Upper lobe of right lung (tissue), 1 donor: ENCODE results near the gene NEK10. TPM values are rescaled to one million over a fixed set of nuclear protein-coding genes. Genes with fewer than 3 reads are reported as not detected.
"Not testable (repeated sequence)": the region's sequence is repeated elsewhere in the genome, so short reads cannot be mapped to it uniquely, and the experiment has no call there.

Experiments
- ATAC-seq: fragments of 200-7000 bp; cut with Tn5 transposase; one replicate; pipeline ENCODE4 v1.9.1; 2020; ENCODE audit warnings: mild to moderate bottlenecking, moderate library complexity
- DNase-seq: peaks from one replicate; pipeline ENCODE4 v3.0.0-alpha.2; 2020
- H3K27ac ChIP-seq: fragments of 200-600 bp; one replicate; pipeline ENCODE4 v1.8.0; 2022
- H3K27me3 ChIP-seq: fragments of 200-600 bp; one replicate; pipeline ENCODE4 v1.8.0; 2022; ENCODE audit warnings: mild to moderate bottlenecking
- H3K36me3 ChIP-seq: fragments of 200-600 bp; one replicate; pipeline ENCODE4 v1.8.0; 2022
- H3K4me1 ChIP-seq: fragments of 200-600 bp; one replicate; pipeline ENCODE4 v1.8.0; 2022
- H3K4me3 ChIP-seq: fragments of 200-600 bp; one replicate; pipeline ENCODE4 v1.8.0; 2022; ENCODE audit warnings: mild to moderate bottlenecking
- H3K9me3 ChIP-seq: fragments of 200-600 bp; one replicate; pipeline ENCODE4 v1.8.0; 2022
- intact Hi-C: fragments of 100-400 bp; cut with DNase I; formaldehyde crosslinking; loops from one replicate; pipeline ENCODE4 v1.11.0; 2022
- long read RNA-seq: library from polyadenylated mRNA; unstranded; transcript quantifications from one replicate; pipeline ENCODE4 v2.0.0, GENCODE V29; 2021
- total RNA-seq: library from RNA; stranded (reverse); fragmentation: NEBNext Ultra II Directional; extraction: Animal tissue kit (Norgen Biotek cat#: 25700); gene quantifications from one replicate; pipeline ENCODE4 v1.2.1, GENCODE V29; 2021
- TF ChIP-seq, protein P1 (sequence below): fragments of 200-600 bp; IDR thresholded peaks from one replicate; pipeline ENCODE4 v1.8.0; 2022; ENCODE audit warnings: antibody characterized with exemption
- donor health status: DM: no; HTN: yes; CAD: no; lungs with severe emphysema.

Gene NEK10
- total RNA-seq = 0.49 TPM
- long read RNA-seq = 0 reads

DNA sequence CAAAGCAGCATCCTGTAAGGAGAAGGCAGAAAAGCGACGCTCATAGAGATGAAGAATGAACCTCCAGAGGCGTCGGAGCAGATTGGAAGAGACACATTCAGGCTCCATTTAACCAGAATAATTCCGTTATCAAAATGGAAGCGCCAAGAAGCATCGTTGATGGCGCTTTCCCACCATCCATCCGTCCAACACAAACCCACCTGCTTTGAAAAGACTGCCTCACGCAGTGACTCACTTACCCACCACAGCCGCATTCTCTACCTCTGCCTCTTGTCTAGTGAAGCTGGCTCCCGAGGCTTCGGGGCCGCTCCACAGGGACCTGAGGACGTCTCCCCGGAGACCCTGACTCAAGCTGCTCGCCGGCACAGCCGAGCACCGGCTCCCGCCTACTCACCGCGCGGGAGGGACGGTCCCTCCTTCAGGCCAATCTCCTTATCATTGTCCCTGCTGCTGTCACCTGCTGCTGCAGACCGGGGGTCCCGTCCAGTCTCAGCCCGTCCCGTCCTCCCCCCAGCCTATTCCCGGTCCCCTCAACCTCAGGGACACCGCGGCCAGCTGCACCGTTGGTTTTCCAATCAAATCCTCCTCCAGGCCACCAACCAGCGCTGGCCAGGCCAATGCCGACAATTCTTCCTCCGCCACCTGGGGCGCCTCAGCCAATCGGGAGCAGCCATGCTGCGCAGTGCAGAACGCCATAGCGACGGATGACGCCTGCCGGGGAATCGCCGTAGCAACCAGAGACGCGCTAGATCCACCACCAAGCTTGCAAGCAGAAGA lies at the start of gene NEK10:
Gene NEK10 (minus strand): TSS at position 553 of the 777 bp plus-strand sequence. CDS start 16,501 bp downstream, outside the sequence.
- intact Hi-C loops = no loop called here
- Histone ChIP-seq H3K27me3 (no peaks in the 10 kb centered on the region), H3K9me3 (no peaks in the 10 kb centered on the region), H3K27ac (no peak within 1 kb of the TSS), H3K4me3 (peak within 1 kb of the TSS; percentile 68), H3K36me3 (no peaks in the 10 kb centered on the region), H3K4me1 (peaks cover 3% of the 10 kb centered on the region)
- TF ChIP-seq, protein P1, sequence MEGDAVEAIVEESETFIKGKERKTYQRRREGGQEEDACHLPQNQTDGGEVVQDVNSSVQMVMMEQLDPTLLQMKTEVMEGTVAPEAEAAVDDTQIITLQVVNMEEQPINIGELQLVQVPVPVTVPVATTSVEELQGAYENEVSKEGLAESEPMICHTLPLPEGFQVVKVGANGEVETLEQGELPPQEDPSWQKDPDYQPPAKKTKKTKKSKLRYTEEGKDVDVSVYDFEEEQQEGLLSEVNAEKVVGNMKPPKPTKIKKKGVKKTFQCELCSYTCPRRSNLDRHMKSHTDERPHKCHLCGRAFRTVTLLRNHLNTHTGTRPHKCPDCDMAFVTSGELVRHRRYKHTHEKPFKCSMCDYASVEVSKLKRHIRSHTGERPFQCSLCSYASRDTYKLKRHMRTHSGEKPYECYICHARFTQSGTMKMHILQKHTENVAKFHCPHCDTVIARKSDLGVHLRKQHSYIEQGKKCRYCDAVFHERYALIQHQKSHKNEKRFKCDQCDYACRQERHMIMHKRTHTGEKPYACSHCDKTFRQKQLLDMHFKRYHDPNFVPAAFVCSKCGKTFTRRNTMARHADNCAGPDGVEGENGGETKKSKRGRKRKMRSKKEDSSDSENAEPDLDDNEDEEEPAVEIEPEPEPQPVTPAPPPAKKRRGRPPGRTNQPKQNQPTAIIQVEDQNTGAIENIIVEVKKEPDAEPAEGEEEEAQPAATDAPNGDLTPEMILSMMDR = no peak
- ATAC-seq (peak; percentile 100), DNase-seq (peak; percentile 95)

DNA sequence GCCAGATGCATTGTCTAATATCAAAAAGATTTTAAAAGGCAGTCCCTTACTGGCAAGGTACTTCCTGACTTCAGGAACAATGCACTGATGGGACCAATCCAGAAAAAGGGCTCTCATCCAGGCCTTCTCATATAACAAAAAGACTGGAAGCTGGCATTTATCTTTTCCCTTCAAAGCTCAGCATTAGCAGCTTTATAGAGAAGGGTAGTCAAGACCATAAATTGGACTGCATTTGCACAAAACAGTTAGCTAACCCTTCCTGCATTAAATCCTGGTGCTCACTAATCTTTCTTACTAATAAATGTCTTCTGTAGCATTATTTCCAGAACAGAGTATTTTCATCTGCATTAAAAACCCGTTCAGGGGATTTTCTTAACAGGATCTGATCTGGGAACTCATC lies 46.0 kb upstream of the NEK10 start:
- TF ChIP-seq, protein P1 = no peak
- no peak for ATAC-seq
- H3K36me3 ChIP-seq = peaks cover 36% of the 10 kb centered on the region

GRCh38 chr3:27392950-27393679 lies 23.9 kb upstream of the NEK10 start:
- no peak for ATAC-seq
- Histone ChIP-seq H3K4me3 (no peak overlapping the region), H3K36me3 (peaks cover 8% of the 10 kb centered on the region), H3K27ac (no peak overlapping the region), H3K9me3 (no peaks in the 10 kb centered on the region), H3K4me1 (no peaks in the 10 kb centered on the region), H3K27me3 (no peaks in the 10 kb centered on the region)
- no peak for DNase-seq
- intact Hi-C loops = no loop called here
- TF ChIP-seq, protein P1 = no peak

More for the DNA sequence above, 46.0 kb upstream of the NEK10 start:
- intact Hi-C loops = no loop called here
- Histone ChIP-seq H3K4me3 (no peak overlapping the region), H3K27ac (no peak overlapping the region), H3K27me3 (no peaks in the 10 kb centered on the region), H3K4me1 (no peaks in the 10 kb centered on the region), H3K9me3 (no peaks in the 10 kb centered on the region)
- no peak for DNase-seq

DNA sequence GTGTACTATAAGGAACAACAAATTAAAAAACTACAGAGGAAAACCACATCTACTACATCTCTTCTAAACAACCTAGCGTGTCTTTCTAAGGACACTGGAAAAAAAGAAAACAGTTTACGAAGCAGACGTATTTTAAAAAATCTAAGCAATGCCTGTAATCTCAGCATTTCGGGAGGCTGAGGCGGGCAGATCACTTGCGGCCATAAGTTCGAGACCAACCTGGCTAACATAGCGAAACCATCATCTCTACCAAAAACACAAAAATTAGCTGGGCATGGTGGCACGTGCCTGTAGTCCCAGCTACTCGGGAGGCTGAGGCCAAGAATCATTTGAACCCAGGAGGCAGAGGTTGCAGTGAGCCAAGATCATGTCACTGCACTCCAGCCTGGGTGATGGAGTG lies 23.2 kb upstream of the NEK10 start:
- H3K4me3 ChIP-seq, H3K36me3 ChIP-seq, H3K27ac ChIP-seq, H3K4me1 ChIP-seq, DNase-seq, H3K9me3 ChIP-seq, H3K27me3 ChIP-seq, intact Hi-C loops, ATAC-seq: not testable (repeated sequence)

DNA sequence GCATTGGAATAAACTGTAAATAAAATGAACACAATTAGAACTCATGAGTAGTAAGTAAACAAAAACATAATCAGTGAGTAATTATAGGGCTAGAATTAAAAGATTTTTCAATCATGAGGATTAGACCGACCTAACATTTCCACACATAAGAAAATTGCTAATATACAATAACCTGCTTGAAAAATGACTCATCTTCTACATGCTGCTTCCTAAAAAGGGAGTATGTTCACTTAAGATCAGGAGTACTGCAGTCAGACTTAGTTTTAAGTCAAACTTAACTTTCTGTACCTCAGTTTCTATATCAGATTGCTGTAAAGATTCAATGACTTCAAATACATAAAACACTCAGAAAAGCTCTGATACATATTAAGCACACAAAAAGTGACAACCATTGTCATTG lies 22.6 kb upstream of the NEK10 start:
- TF ChIP-seq, protein P1 = no peak

DNA sequence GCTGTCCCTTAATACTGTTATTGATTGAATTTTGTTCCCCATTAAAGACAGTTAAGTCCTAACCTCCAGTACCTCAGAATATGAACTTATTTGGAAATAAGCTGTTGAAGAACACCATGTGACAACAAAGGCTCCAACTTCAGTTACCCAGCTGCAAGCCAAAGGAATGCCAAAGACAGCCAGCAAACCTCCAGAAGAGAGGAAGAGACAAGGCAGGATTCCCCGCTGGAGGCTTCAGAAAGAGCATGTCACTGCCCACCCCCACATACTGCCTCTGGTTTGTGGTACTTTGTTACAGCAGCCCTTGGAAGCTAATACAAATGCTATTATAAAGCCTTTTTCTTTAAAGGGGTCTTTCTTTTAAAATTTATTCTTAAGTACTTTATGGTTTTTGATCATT lies 18.4 kb upstream of the NEK10 start:
- H3K27ac ChIP-seq = no peak overlapping the region
- TF ChIP-seq, protein P1 = no peak
- no peaks in the 10 kb centered on the region for H3K9me3 ChIP-seq
- ATAC-seq (no peak), DNase-seq (no peak)
- intact Hi-C loops = no loop called here
- no peaks in the 10 kb centered on the region for H3K27me3 ChIP-seq
- peaks cover 4% of the 10 kb centered on the region for H3K36me3 ChIP-seq
- H3K4me3 ChIP-seq = no peak overlapping the region
- no peaks in the 10 kb centered on the region for H3K4me1 ChIP-seq

More for the DNA sequence above, 22.6 kb upstream of the NEK10 start:
- no peaks in the 10 kb centered on the region for H3K9me3 ChIP-seq
- H3K27me3 ChIP-seq = no peaks in the 10 kb centered on the region
- ATAC-seq (no peak), DNase-seq (no peak)
- no peaks in the 10 kb centered on the region for H3K36me3 ChIP-seq
- H3K4me1 ChIP-seq = no peaks in the 10 kb centered on the region
- no peak overlapping the region for H3K27ac ChIP-seq
- intact Hi-C loops = no loop called here
- H3K4me3 ChIP-seq = no peak overlapping the region
